Prostate gland (tissue), 2 donors: ENCODE measurements around the gene PC. TPM values are rescaled to one million over a fixed set of nuclear protein-coding genes. Genes with fewer than 3 reads are reported as not detected.

Experiments
- DNase-seq: peaks from one replicate; pipeline ENCODE4 v3.0.0-alpha.2; 2019; ENCODE audit warnings: low spot score
- H3K27ac ChIP-seq, 2 donors: fragments of 200-600 bp; sonication (generic); 2 replicates each; pipeline ENCODE4 v1.5.1; 2017 to 2019
- H3K27me3 ChIP-seq: fragments of 200-600 bp; sonication (generic); replicated peaks from 2 replicates; pipeline ENCODE4 v1.5.1; 2019; ENCODE audit not compliant: insufficient read depth
- H3K36me3 ChIP-seq, 2 donors: fragments of 200-600 bp; sonication (generic); 1 replicate in 1 of 2; 2 replicates in 1 of 2; pipeline versions ENCODE4 v1.5.1 to v1.8.1; 2017 to 2019
- H3K4me1 ChIP-seq: fragments of 200-600 bp; sonication (generic); replicated peaks from 2 replicates; pipeline ENCODE4 v1.5.1; 2019
- H3K4me3 ChIP-seq, 2 donors: fragments of 200-600 bp; sonication (generic); 2 replicates each; pipeline ENCODE4 v1.5.1; 2017 to 2019
- H3K9me3 ChIP-seq: fragments of 200-600 bp; sonication (generic); 2 replicates; pipeline ENCODE4 v1.5.1; 2017
- POLR2A ChIP-seq: fragments of 450-650 bp; IDR thresholded peaks from one replicate; pipeline ENCODE4 v1.6.1; 2016; ENCODE audit warnings: antibody characterized with exemption, mild to moderate bottlenecking
- POLR2AphosphoS5 ChIP-seq: sonication (generic); formaldehyde crosslinking; IDR thresholded peaks from one replicate; pipeline ENCODE4 v1.6.1; 2017; ENCODE audit warnings: antibody characterized with exemption
- WGBS: methylation state at CpG from one replicate; pipeline ENCODE4 v1.1.5; 2018; 5-methylcytosine and 5-hydroxymethylcytosine counted together
- intact Hi-C: fragments of 100-400 bp; cut with DNase I; formaldehyde crosslinking; loops from one replicate; pipeline ENCODE4 v1.14.2; 2022
- total RNA-seq, 2 donors: library from RNA; depleted of rRNA; stranded (reverse); fragments of >200 nt; gene quantifications; one replicate each; pipeline ENCODE4 v1.1.0, GENCODE V29; 2016
- TF ChIP-seq, protein P1 (sequence below), 4 experiments: fragments of 200-600 bp in 2 of 4; fragments of 450-650 bp in 2 of 4; sonication (generic) in 2 of 4; IDR thresholded peaks; 1 replicate in 3 of 4; 2 replicates in 1 of 4; pipeline ENCODE4 v1.5.1; 2016 to 2019; ENCODE audit warnings: antibody characterized with exemption in 4 of 4, mild to moderate bottlenecking in 2 of 4, moderate library complexity in 2 of 4

PC gene
- total RNA-seq, 2 donors from 2014 or later: 42.8 to 43.4 TPM

DNA sequence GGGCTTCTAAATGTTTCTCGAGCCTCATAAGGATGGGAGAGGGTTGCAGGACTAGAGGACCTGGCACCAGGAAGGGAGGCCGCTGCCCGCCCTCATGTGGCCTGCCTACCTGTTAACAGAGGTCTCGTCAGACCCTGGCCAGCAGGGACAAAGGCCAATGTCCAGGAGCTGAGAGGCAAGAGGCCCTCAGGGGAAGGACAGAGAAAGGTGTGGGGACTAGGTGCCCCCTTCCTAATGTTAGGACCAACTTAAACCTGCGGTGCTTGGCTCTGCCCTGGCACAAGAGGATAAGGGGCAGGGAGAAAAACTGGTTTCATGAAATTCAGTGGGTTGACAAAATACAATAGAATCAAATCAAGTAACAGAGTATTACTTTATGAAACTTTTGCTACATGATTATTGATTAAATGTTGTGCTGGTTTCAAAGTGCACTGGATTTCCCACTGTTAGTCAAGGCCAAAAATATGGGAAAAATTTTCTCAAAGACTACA lies 44.8 kb upstream of the PC start:
- Histone ChIP-seq H3K4me1 (no peaks in the 10 kb centered on the region), H3K9me3 (no peaks in the 10 kb centered on the region), H3K27ac (no peak overlapping the region), H3K27me3 (no peaks in the 10 kb centered on the region), H3K36me3 (no peaks in the 10 kb centered on the region), H3K4me3 (no peak overlapping the region)
- no peak for DNase-seq
- TF ChIP-seq POLR2A (no peak), POLR2AphosphoS5 (no peak)
- TF ChIP-seq, protein P1, sequence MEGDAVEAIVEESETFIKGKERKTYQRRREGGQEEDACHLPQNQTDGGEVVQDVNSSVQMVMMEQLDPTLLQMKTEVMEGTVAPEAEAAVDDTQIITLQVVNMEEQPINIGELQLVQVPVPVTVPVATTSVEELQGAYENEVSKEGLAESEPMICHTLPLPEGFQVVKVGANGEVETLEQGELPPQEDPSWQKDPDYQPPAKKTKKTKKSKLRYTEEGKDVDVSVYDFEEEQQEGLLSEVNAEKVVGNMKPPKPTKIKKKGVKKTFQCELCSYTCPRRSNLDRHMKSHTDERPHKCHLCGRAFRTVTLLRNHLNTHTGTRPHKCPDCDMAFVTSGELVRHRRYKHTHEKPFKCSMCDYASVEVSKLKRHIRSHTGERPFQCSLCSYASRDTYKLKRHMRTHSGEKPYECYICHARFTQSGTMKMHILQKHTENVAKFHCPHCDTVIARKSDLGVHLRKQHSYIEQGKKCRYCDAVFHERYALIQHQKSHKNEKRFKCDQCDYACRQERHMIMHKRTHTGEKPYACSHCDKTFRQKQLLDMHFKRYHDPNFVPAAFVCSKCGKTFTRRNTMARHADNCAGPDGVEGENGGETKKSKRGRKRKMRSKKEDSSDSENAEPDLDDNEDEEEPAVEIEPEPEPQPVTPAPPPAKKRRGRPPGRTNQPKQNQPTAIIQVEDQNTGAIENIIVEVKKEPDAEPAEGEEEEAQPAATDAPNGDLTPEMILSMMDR (IDR thresholded peaks at IDR 0.05): no peak
- WGBS: 81% methylated on average over 5 of the region's 5 CpGs
- intact Hi-C loops: no loop called here

DNA sequence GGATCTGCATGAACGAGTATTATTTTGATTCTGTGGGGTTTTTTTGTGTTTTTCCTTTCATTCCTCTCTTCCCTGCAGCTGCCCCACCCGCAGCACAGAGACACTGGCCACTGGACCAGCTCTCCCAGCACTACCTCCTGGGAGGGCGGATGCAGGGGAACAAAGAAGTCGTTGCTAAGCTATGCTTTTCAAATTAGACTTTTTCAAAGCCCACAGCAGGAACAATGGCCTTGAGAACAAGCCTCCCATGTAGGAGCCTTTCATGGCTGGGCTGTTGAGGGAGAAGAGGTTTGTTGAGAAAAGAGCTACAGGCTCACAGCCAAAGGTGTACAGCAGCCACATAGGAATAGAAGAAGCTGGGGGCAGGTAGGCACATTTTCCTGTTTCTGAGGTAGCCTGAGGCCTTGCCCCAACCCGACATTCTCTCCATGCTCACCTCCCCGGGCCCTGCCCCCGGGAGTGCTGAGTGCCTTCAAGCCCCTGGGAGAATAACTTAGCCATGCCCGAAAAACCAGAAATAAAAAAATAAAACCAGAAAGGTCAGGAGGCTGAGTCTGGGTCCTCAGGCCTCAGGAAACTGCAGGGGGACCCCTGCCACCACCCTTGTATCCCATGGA lies 44.2 kb upstream of the PC start:
- intact Hi-C loops: no loop called here
- no peak overlapping the region for H3K4me3 ChIP-seq
- TF ChIP-seq, protein P1 (IDR thresholded peaks at IDR 0.05): no peak
- TF ChIP-seq POLR2A: no peak
- TF ChIP-seq POLR2AphosphoS5: no peak
- WGBS: 49% methylated on average over 8 of the region's 8 CpGs
- no peaks in the 10 kb centered on the region for H3K27me3 ChIP-seq
- no peak for DNase-seq
- no peaks in the 10 kb centered on the region for H3K4me1 ChIP-seq
- no peaks in the 10 kb centered on the region for H3K9me3 ChIP-seq
- H3K27ac ChIP-seq: no peak overlapping the region
- no peaks in the 10 kb centered on the region for H3K36me3 ChIP-seq

DNA sequence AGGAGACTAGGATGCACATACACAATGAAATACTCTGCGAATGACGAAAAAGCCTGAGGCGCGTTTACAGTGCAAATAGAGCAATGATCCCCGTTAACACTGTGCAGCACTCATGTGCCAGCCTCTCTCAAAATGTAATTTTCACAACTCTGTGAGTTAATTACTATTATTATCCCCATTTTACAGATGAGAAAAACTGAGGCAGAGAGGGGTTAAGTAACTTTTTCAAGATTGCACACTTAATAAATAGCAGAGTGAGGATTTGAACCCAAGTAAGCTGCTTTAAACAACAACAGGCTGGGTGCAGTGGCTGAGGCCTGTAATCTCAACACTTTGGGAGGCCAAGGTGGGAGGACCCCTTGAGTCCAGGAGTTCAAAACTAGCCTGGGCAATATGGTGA lies 43.1 kb upstream of the PC start:
- intact Hi-C loops: no loop called here
- no peaks in the 10 kb centered on the region for H3K4me1 ChIP-seq
- TF ChIP-seq, protein P1 (IDR thresholded peaks at IDR 0.05): no peak
- TF ChIP-seq POLR2A (no peak), POLR2AphosphoS5 (no peak)
- H3K4me3 ChIP-seq: no peak overlapping the region
- no peak for DNase-seq
- 89% methylated on average over 5 of the region's 5 CpGs for WGBS
- no peaks in the 10 kb centered on the region for H3K27me3 ChIP-seq
- no peaks in the 10 kb centered on the region for H3K9me3 ChIP-seq
- no peak overlapping the region for H3K27ac ChIP-seq
- H3K36me3 ChIP-seq: no peaks in the 10 kb centered on the region

DNA sequence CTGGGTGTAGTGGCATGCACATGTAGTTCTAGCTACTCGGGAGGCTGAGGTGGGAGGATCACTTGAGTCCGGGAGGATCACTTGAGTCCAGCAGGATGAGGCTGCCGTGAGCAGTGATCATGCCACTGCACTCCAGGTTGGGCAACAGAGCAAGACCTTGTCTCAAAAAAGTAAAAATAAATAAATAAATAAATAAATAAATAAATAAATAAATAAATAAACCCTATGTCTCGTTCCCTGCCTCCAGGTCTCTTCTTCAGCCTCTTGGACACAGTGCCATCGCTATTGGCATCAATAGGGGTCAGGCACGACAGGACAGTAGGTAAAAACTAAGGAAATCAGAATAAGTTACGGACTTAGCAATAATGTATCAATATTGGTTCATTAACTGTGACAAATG lies 41.4 kb upstream of the PC start:
- 86% methylated on average over 7 of the region's 7 CpGs for WGBS
- Histone ChIP-seq H3K36me3 (no peaks in the 10 kb centered on the region), H3K9me3 (no peaks in the 10 kb centered on the region), H3K4me1 (no peaks in the 10 kb centered on the region), H3K27me3 (no peaks in the 10 kb centered on the region), H3K27ac (no peak overlapping the region), H3K4me3 (no peak overlapping the region)
- no peak for TF ChIP-seq POLR2A
- no peak for TF ChIP-seq POLR2AphosphoS5
- TF ChIP-seq, protein P1 (IDR thresholded peaks at IDR 0.05): no peak
- intact Hi-C loops: no loop called here
- DNase-seq: no peak

DNA sequence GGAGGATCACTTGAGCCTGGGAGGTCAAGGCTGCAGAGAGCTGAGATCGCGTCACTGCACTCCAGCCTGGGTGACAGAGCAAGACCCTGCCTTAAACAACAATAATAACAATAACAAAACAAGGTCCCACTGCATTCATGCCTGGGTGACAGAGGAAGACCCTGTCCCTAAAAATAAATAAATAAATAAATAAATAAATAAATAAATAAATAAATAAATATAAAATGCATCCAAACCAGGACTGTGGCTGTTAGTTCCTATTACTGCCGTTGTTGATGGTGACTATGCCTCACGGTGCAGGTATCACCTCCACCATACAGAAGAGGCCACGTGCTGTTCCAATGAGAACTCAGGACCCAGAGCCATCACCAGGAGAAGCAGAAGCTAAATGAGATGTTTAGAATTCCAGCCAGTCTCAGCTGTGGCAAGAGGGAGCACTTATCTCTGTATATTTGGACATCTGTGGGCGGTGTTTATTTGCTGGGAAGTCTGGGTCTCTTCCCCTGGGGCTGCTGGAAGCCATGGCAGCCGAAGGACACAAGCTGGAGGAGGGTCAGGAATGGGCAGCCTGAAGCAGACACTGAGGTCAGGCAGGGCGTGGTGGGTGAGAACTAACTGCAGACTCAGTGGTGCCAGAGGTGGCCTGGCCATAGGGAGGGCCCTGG lies 38.6 kb upstream of the PC start:
- Histone ChIP-seq H3K4me3 (no peak overlapping the region), H3K27ac (no peak overlapping the region), H3K9me3 (no peaks in the 10 kb centered on the region), H3K36me3 (no peaks in the 10 kb centered on the region), H3K27me3 (no peaks in the 10 kb centered on the region), H3K4me1 (no peaks in the 10 kb centered on the region)
- 72% methylated on average over 8 of the region's 8 CpGs for WGBS
- intact Hi-C loops: no loop called here
- TF ChIP-seq POLR2AphosphoS5: no peak
- TF ChIP-seq, protein P1 (IDR thresholded peaks at IDR 0.05): no peak
- no peak for TF ChIP-seq POLR2A
- DNase-seq: no peak
